Measurements from ENCODE around the gene SHPK. TPM values are rescaled to one million over a fixed set of nuclear protein-coding genes. Genes with fewer than 3 reads are reported as not detected.

Gene SHPK
- total RNA-seq, 1 experiment from 2014 or later: 8.4 TPM

DNA sequence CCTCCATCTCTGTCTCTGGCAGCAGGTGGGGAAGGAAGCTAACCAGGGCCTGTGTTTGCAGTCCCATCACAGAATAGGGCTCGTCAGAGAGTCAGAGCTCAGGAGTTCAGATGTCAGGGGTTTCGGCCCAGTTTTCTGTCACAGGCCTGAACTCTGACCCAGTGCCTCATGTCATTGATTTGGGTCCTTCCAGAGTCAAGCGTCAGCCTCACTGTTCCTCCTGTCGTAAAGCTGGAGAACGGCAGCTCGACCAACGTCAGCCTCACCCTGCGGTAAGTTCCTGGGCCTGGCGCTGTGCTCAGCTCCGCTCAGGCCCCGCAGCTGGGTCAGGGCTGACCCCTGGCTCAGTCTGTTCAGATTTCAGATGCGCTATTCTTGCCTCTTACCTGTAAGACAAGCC, 11.2 kb upstream of the SHPK start:
- ChIA-PET CTCF (interaction anchor here (0.7 kb wide), 1 partner anchor 599 kb away, joined by 3 read pairs; no protein-coding TSS in a partner anchor), POLR2A (interaction anchor here (0.5 kb wide), 1 partner anchor 937 kb away, joined by 4 read pairs; no protein-coding TSS in a partner anchor)
- H3K27me3 ChIP-seq (ENCODE audit: control insufficient read depth, insufficient read depth, low read length): no peaks in the 10 kb centered on the region
- H3K4me1 ChIP-seq (ENCODE audit: control insufficient read depth, insufficient read depth, low read length): no peaks in the 10 kb centered on the region
- TF ChIP-seq SIN3A (IDR thresholded peaks at IDR 0.05; ENCODE audit: borderline replicate concordance, insufficient read depth, low read depth, low read length) (no peak), POLR2AphosphoS5 (IDR thresholded peaks at IDR 0.05; ENCODE audit: low read depth, low read length) (no peak), TCF7L2 (IDR thresholded peaks at IDR 0.05; ENCODE audit: low read depth, low read length) (no peak)
- TF ChIP-seq, protein P1, sequence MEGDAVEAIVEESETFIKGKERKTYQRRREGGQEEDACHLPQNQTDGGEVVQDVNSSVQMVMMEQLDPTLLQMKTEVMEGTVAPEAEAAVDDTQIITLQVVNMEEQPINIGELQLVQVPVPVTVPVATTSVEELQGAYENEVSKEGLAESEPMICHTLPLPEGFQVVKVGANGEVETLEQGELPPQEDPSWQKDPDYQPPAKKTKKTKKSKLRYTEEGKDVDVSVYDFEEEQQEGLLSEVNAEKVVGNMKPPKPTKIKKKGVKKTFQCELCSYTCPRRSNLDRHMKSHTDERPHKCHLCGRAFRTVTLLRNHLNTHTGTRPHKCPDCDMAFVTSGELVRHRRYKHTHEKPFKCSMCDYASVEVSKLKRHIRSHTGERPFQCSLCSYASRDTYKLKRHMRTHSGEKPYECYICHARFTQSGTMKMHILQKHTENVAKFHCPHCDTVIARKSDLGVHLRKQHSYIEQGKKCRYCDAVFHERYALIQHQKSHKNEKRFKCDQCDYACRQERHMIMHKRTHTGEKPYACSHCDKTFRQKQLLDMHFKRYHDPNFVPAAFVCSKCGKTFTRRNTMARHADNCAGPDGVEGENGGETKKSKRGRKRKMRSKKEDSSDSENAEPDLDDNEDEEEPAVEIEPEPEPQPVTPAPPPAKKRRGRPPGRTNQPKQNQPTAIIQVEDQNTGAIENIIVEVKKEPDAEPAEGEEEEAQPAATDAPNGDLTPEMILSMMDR (IDR thresholded peaks at IDR 0.05): no peak
- TF ChIP-seq, protein P2, sequence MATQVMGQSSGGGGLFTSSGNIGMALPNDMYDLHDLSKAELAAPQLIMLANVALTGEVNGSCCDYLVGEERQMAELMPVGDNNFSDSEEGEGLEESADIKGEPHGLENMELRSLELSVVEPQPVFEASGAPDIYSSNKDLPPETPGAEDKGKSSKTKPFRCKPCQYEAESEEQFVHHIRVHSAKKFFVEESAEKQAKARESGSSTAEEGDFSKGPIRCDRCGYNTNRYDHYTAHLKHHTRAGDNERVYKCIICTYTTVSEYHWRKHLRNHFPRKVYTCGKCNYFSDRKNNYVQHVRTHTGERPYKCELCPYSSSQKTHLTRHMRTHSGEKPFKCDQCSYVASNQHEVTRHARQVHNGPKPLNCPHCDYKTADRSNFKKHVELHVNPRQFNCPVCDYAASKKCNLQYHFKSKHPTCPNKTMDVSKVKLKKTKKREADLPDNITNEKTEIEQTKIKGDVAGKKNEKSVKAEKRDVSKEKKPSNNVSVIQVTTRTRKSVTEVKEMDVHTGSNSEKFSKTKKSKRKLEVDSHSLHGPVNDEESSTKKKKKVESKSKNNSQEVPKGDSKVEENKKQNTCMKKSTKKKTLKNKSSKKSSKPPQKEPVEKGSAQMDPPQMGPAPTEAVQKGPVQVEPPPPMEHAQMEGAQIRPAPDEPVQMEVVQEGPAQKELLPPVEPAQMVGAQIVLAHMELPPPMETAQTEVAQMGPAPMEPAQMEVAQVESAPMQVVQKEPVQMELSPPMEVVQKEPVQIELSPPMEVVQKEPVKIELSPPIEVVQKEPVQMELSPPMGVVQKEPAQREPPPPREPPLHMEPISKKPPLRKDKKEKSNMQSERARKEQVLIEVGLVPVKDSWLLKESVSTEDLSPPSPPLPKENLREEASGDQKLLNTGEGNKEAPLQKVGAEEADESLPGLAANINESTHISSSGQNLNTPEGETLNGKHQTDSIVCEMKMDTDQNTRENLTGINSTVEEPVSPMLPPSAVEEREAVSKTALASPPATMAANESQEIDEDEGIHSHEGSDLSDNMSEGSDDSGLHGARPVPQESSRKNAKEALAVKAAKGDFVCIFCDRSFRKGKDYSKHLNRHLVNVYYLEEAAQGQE (IDR thresholded peaks at IDR 0.05; ENCODE audit: insufficient read depth in 1 of 2, low read depth in 2 of 2, low read length in 1 of 2): no peak
- intact Hi-C loops (cut with micrococcal nuclease; ENCODE audit: unreplicated experiment): loop anchor here (5.0 kb wide), 1 partner anchor 600 kb away; no protein-coding TSS in a partner anchor
- no peak overlapping the region for H3K27ac ChIP-seq (ENCODE audit: low read length)
- no peaks in the 10 kb centered on the region for H3K36me3 ChIP-seq (ENCODE audit: control insufficient read depth, insufficient read depth, low read length)
- no peaks in the 10 kb centered on the region for H3K9me3 ChIP-seq (ENCODE audit: control insufficient read depth, insufficient read depth, low read depth, low read length)
- H3K4me3 ChIP-seq (ENCODE audit: low read depth in 2 of 2, low read length in 2 of 2): no peak overlapping the region
- no TSS peak for BruUV-seq (replicated peaks)
- in situ Hi-C loops (cut with HindIII; ENCODE audit: low pct_unique_long_range_greater_than_20kb, low sequenced_read_pairs): no loop called here
- no peak for DNase-seq (ENCODE audit: low read depth, low spot score)
- 0 out of 2 replicates have a peak, but pooled peaks have one; percentile 47 for ATAC-seq

DNA sequence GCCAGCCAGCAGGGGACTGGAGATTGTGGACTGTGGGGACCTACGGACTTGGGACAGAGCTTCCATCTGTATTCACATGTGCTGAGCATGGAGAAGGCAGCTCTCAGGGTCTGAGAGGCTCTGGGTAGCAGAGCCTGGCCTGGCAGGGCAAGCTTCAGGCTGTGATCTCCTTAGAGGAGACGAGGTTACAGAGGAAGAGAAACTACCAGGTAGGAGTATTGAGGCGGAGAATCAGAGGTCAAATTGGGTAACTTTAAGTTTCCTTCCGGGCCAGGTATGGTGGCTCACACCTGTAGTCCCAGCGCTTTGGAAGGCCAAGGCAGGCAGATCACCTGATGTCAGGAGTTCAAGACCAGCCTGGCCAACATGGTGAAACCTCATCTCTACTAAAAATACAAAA, 9.3 kb upstream of the SHPK start:
- no peak for DNase-seq (ENCODE audit: low read depth, low spot score)
- no peaks in the 10 kb centered on the region for H3K36me3 ChIP-seq (ENCODE audit: control insufficient read depth, insufficient read depth, low read length)
- in situ Hi-C loops (cut with HindIII; ENCODE audit: low pct_unique_long_range_greater_than_20kb, low sequenced_read_pairs): no loop called here
- H3K9me3 ChIP-seq (ENCODE audit: control insufficient read depth, insufficient read depth, low read depth, low read length): no peaks in the 10 kb centered on the region
- intact Hi-C loops (cut with micrococcal nuclease; ENCODE audit: unreplicated experiment): loop anchor here (5.0 kb wide), 1 partner anchor 598 kb away; no protein-coding TSS in a partner anchor
- TF ChIP-seq POLR2AphosphoS5 (IDR thresholded peaks at IDR 0.05; ENCODE audit: low read depth, low read length) (no peak), TCF7L2 (IDR thresholded peaks at IDR 0.05; ENCODE audit: low read depth, low read length) (no peak), SIN3A (IDR thresholded peaks at IDR 0.05; ENCODE audit: borderline replicate concordance, insufficient read depth, low read depth, low read length) (no peak)
- TF ChIP-seq, protein P2 (IDR thresholded peaks at IDR 0.05; ENCODE audit: insufficient read depth in 1 of 2, low read depth in 2 of 2, low read length in 1 of 2): no peak
- TF ChIP-seq, protein P1 (IDR thresholded peaks at IDR 0.05): no peak
- ChIA-PET CTCF (no interaction called here), POLR2A (no interaction called here)
- H3K4me3 ChIP-seq (ENCODE audit: low read depth in 2 of 2, low read length in 2 of 2): no peak overlapping the region
- no peaks in the 10 kb centered on the region for H3K4me1 ChIP-seq (ENCODE audit: control insufficient read depth, insufficient read depth, low read length)
- no peak for ATAC-seq
- BruUV-seq (replicated peaks): no TSS peak
- no peak overlapping the region for H3K27ac ChIP-seq (ENCODE audit: low read length)
- H3K27me3 ChIP-seq (ENCODE audit: control insufficient read depth, insufficient read depth, low read length): no peaks in the 10 kb centered on the region

All from Panc1 (cell line).